Adrenal gland (tissue), 12 donors: ENCODE measurements around the gene GLRA3. TPM values are rescaled to one million over a fixed set of nuclear protein-coding genes. Genes with fewer than 3 reads are reported as not detected.

Experiments
- DNase-seq, 7 donors: peaks; one replicate each; pipeline ENCODE4 v3.0.0-alpha.2; 2019 to 2020
- H3K27ac ChIP-seq, 5 donors: fragments of 200-600 bp; sonication (generic) in 4 of 5; 1 replicate in 3 of 5; 2 replicates in 2 of 5; pipeline versions ENCODE4 v1.5.1 to v1.8.0; 2016 to 2020; ENCODE audit warnings: mild to moderate bottlenecking in 1 of 5
- H3K27me3 ChIP-seq: fragments of 200-600 bp; 2 replicates; pipeline ENCODE4 v1.8.0; 2021
- H3K36me3 ChIP-seq, 2 donors: fragments of 200-600 bp; replicated peaks in 1 of 2; 1 replicate in 1 of 2; 2 replicates in 1 of 2; pipeline versions ENCODE4 v1.5.1 to v1.8.0; 2018 to 2022
- H3K4me1 ChIP-seq, 2 donors: fragments of 200-600 bp; replicated peaks in 1 of 2; 1 replicate in 1 of 2; 2 replicates in 1 of 2; pipeline versions ENCODE4 v1.5.1 to v1.8.0; 2018 to 2021
- H3K4me3 ChIP-seq, 4 donors: fragments of 200-600 bp; sonication (generic) in 3 of 4; one replicate each; pipeline ENCODE4 v1.5.1; 2016 to 2018
- H3K9me3 ChIP-seq, 3 donors: fragments of 200-600 bp; sonication (generic) in 1 of 3; replicated peaks in 1 of 3; 1 replicate in 2 of 3; 2 replicates in 1 of 3; pipeline versions ENCODE4 v1.5.1 to v1.8.0; 2016 to 2021
- CTCF ChIP-seq, 6 experiments: fragments of 450-650 bp in 4 of 6; fragments of 200-600 bp in 2 of 6; sonication (generic) in 1 of 6; IDR thresholded peaks; 1 replicate in 5 of 6; 2 replicates in 1 of 6; pipeline versions ENCODE4 v1.5.1 to v1.8.0; 2016 to 2021; ENCODE audit warnings: antibody characterized with exemption in 6 of 6, mild to moderate bottlenecking in 2 of 6, moderate library complexity in 1 of 6
- POLR2A ChIP-seq, 2 donors: fragments of 450-650 bp; IDR thresholded peaks; one replicate each; pipeline ENCODE4 v1.6.1; 2017; ENCODE audit warnings: antibody characterized with exemption in 2 of 2, mild to moderate bottlenecking in 2 of 2, moderate library complexity in 1 of 2
- WGBS, 4 donors: extraction: QIAGEN DNeasy Blood & Tissue Kit in 2 of 4; methylation state at CpG; one replicate each; pipeline versions ENCODE4 v1.1.5 to v1.1.7; 2013 to 2017; 5-methylcytosine and 5-hydroxymethylcytosine counted together
- intact Hi-C, 2 donors: fragments of 100-400 bp; cut with DNase I; formaldehyde crosslinking; loops; one replicate each; pipeline versions ENCODE4 v1.14.1 to v1.15.0; 2022 to 2023
- polyA plus RNA-seq, 3 donors: library from polyadenylated mRNA; stranded (reverse); fragments of 200-250 nt in 2 of 3; fragments of 350-450 nt in 1 of 3; fragmentation: Illumina TruSeq in 1 of 3; extraction: RNeasy Lipid Tissue Mini Kit (QIAGEN cat#74804) in 1 of 3; gene quantifications; one replicate each; pipeline ENCODE4 v1.2.3, GENCODE V29; 2013 to 2014
- total RNA-seq, 9 donors: library from RNA; depleted of rRNA in 4 of 9; stranded (reverse); fragments of >200 nt in 4 of 9; fragments of 120-200 nt in 1 of 9; fragmentation: NEBNext Ultra II Directional in 1 of 9; extraction: Animal tissue kit (Norgen Biotek cat#: 25700) in 1 of 9; gene quantifications; one replicate each; pipeline versions ENCODE4 v1.1.0 to v1.2.4, GENCODE V29; 2013 to 2023
- donor health status: healthy with polysubstance abuse.
- donor health status: Bipolar disorder and iron deficiency.
- donor health status: DM: yes; HTN: yes; CAD: no.
- donor health status: DM: no; HTN: no; CAD: no.
- donor health status: DM: no; HTN: no; CAD: no.
- donor health status: DM: yes; HTN: yes; CAD: no.

Gene GLRA3
- total and polyA plus RNA-seq, 12 donors, result 0.03 to 2.2 (median 0.24) TPM; not detected in 3

GRCh38 chr4:174593701-174594100 is 235.3 kb downstream of the GLRA3 start:
- no peak overlapping the region for H3K27ac ChIP-seq
- TF ChIP-seq CTCF (IDR thresholded peaks at IDR 0.05), result no peak
- no peak for TF ChIP-seq POLR2A (IDR thresholded peaks at IDR 0.05)
- no peak for DNase-seq
- no peak overlapping the region for H3K4me3 ChIP-seq
- no peaks in the 10 kb centered on the region for H3K27me3 ChIP-seq
- no peaks in the 10 kb centered on the region for H3K4me1 ChIP-seq
- no peaks in the 10 kb centered on the region for H3K9me3 ChIP-seq
- intact Hi-C loops, result no loop called here
- 74 to 89% (median 83%) methylated on average over 3 of the region's 3 CpGs for WGBS, 4 donors
- H3K36me3 ChIP-seq, result no peaks in the 10 kb centered on the region

GRCh38 chr4:174592985-174593335 is 236.1 kb downstream of the GLRA3 start:
- intact Hi-C loops, result no loop called here
- H3K27me3 ChIP-seq, result no peaks in the 10 kb centered on the region

GRCh38 chr4:174592256-174592984 is 236.6 kb downstream of the GLRA3 start:
- WGBS, 4 donors, result 64 to 76% (median 74%) methylated on average over 3 of the region's 3 CpGs
- TF ChIP-seq CTCF (IDR thresholded peaks at IDR 0.05), result no peak
- TF ChIP-seq POLR2A (IDR thresholded peaks at IDR 0.05), result no peak

More at GRCh38 chr4:174592985-174593335, 236.1 kb downstream of the GLRA3 start:
- Histone ChIP-seq H3K4me3 (no peak overlapping the region), H3K36me3 (no peaks in the 10 kb centered on the region), H3K27ac (no peak overlapping the region), H3K9me3 (no peaks in the 10 kb centered on the region), H3K4me1 (no peaks in the 10 kb centered on the region)
- DNase-seq, result peak in 2 of 7 donors; percentile 17 to 18
- WGBS, 4 donors, result 52 to 70% (median 68%) methylated on average over 3 of the region's 3 CpGs
- TF ChIP-seq POLR2A (IDR thresholded peaks at IDR 0.05), result no peak
- no peak for TF ChIP-seq CTCF (IDR thresholded peaks at IDR 0.05)

GRCh38 chr4:174591243-174592021 is 237.6 kb downstream of the GLRA3 start:
- Histone ChIP-seq H3K36me3 (no peaks in the 10 kb centered on the region), H3K27me3 (no peaks in the 10 kb centered on the region), H3K9me3 (no peaks in the 10 kb centered on the region), H3K4me1 (no peaks in the 10 kb centered on the region), H3K4me3 (no peak overlapping the region), H3K27ac (no peak overlapping the region)
- intact Hi-C loops, result no loop called here
- TF ChIP-seq POLR2A (IDR thresholded peaks at IDR 0.05) (no peak), CTCF (IDR thresholded peaks at IDR 0.05) (no peak)
- WGBS, 4 donors, result 70 to 77% (median 73%) methylated on average over 5 of the region's 5 CpGs
- no peak for DNase-seq

More at GRCh38 chr4:174592256-174592984, 236.6 kb downstream of the GLRA3 start:
- no peak overlapping the region for H3K4me3 ChIP-seq
- H3K27me3 ChIP-seq, result no peaks in the 10 kb centered on the region
- H3K9me3 ChIP-seq, result no peaks in the 10 kb centered on the region
- H3K4me1 ChIP-seq, result no peaks in the 10 kb centered on the region
- DNase-seq, result no peak
- H3K36me3 ChIP-seq, result no peaks in the 10 kb centered on the region
- no peak overlapping the region for H3K27ac ChIP-seq
- intact Hi-C loops, result no loop called here
